ENCODE measurements around the gene STOML2. TPM values are rescaled to one million over a fixed set of nuclear protein-coding genes. Genes with fewer than 3 reads are reported as not detected.

Gene STOML2
- total RNA-seq, 1 donor from 2014 or later = 83.1 TPM

DNA sequence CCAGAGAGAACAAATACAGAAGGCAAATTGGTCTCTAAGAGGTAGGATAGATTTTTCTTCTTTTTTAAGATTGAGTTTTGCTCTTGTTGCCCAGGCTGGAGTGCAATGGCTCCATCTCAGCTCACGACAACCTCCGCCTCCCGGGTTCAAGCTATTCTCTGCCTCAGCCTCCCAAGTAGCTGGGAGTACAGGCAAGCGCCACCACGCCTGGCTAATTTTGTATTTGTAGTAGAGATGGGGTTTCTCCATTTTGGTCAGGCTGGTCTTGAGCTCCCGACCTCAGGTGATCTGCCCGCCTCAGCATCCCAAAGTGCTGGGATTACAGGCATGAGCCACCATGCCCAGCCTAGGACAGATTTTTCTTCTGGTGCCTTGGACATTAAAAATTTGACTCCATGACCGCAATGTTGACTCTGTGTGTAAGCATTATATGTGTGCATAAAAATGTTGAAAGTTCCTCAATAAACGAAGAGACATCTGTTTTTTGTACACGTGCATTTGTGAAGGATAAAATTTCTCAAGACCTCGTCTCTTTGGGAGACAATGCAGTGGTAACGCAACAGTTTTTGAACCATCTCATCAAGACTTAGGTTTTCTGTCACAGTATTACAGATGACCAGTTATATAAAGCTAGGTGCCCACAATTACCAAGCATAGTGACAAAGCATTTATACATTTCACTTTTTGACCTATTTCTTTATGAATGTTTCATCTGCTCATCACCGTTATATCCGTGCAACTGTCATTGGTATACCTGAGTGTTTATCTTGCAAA is 47.9 kb downstream of the STOML2 start:
- Histone ChIP-seq H3K36me3 (ENCODE audit: insufficient read depth, low read length) (peaks cover 71% of the 10 kb centered on the region), H3K4me1 (ENCODE audit: insufficient read depth, low read length) (no peaks in the 10 kb centered on the region), H3K4me2 (ENCODE audit: low read length) (no peak overlapping the region), H3K79me2 (ENCODE audit: insufficient read depth, low read length) (peaks cover 27% of the 10 kb centered on the region), H4K20me1 (ENCODE audit: insufficient read depth, low read length) (peaks cover 86% of the 10 kb centered on the region), H3K9me3 (ENCODE audit: insufficient read depth, low read depth, low read length) (no peaks in the 10 kb centered on the region), H3K9ac (ENCODE audit: low read length) (no peak overlapping the region), H3K4me3 (ENCODE audit: insufficient read depth, low read depth, low read length) (no peak overlapping the region), H3K27ac (ENCODE audit: low read depth, low read length) (no peak overlapping the region), H2AFZ (ENCODE audit: low read depth, low read length) (no peak overlapping the region), H3K27me3 (ENCODE audit: insufficient read depth, low read length) (no peaks in the 10 kb centered on the region)
- Mint-ChIP-seq H3K36me3 (ENCODE audit: low read depth, unreplicated experiment) (peaks cover 49% of the 10 kb centered on the region), H3K9me3 (ENCODE audit: unreplicated experiment) (no peaks in the 10 kb centered on the region), H3K4me3 (ENCODE audit: unreplicated experiment) (no peak overlapping the region), H3K4me1 (ENCODE audit: low read depth, unreplicated experiment) (no peaks in the 10 kb centered on the region), H3K27ac (ENCODE audit: unreplicated experiment) (no peak overlapping the region), H3K27me3 (ENCODE audit: low read depth, unreplicated experiment) (no peaks in the 10 kb centered on the region)
- TF ChIP-seq, protein P1, sequence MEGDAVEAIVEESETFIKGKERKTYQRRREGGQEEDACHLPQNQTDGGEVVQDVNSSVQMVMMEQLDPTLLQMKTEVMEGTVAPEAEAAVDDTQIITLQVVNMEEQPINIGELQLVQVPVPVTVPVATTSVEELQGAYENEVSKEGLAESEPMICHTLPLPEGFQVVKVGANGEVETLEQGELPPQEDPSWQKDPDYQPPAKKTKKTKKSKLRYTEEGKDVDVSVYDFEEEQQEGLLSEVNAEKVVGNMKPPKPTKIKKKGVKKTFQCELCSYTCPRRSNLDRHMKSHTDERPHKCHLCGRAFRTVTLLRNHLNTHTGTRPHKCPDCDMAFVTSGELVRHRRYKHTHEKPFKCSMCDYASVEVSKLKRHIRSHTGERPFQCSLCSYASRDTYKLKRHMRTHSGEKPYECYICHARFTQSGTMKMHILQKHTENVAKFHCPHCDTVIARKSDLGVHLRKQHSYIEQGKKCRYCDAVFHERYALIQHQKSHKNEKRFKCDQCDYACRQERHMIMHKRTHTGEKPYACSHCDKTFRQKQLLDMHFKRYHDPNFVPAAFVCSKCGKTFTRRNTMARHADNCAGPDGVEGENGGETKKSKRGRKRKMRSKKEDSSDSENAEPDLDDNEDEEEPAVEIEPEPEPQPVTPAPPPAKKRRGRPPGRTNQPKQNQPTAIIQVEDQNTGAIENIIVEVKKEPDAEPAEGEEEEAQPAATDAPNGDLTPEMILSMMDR (IDR thresholded peaks at IDR 0.05; ENCODE audit: insufficient read depth, low read depth, low read length) = no peak
- no peak for TF ChIP-seq EZH2 (IDR thresholded peaks at IDR 0.05; ENCODE audit: insufficient read depth, low read length)
- no peak for DNase-seq (ENCODE audit: low read depth)
- no peak for FAIRE-seq

DNA sequence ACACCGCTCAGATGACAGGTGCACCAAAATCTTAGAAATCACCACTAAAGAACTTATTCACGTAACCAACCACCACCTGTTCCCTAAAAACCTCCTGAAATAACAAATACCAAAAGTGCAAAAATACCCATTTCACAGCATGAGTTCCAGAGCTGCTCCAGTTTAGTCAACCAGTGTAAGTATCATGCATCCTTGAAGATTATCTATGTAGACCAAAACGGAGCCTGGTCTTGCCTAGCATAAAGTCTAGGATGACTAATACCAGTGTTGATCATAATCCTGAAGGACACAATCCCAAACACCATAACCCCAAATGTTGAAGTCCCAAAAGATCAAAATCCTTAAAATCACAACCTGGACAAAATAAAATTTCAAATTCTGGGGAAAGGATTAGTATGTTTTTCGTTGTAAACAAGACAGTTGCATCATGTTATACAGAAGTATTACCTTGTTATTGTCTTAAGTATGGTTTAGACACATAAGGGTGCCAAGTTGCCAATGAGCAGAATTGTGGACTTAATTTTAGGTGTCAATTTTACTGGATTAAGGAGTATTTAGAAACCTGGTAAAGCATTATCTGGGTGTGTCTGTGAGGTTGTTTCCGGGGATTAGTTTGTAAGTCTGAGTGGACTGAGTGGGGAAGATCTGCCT is 48.6 kb downstream of the STOML2 start:
- Histone ChIP-seq H3K27me3 (ENCODE audit: insufficient read depth, low read length) (no peaks in the 10 kb centered on the region), H2AFZ (ENCODE audit: low read depth, low read length) (no peak overlapping the region), H3K79me2 (ENCODE audit: insufficient read depth, low read length) (peaks cover 23% of the 10 kb centered on the region), H3K4me1 (ENCODE audit: insufficient read depth, low read length) (no peaks in the 10 kb centered on the region), H3K27ac (ENCODE audit: low read depth, low read length) (no peak overlapping the region), H3K4me2 (ENCODE audit: low read length) (no peak overlapping the region), H3K9ac (ENCODE audit: low read length) (no peak overlapping the region), H3K4me3 (ENCODE audit: insufficient read depth, low read depth, low read length) (no peak overlapping the region), H4K20me1 (ENCODE audit: insufficient read depth, low read length) (peaks cover 78% of the 10 kb centered on the region), H3K9me3 (ENCODE audit: insufficient read depth, low read depth, low read length) (no peaks in the 10 kb centered on the region), H3K36me3 (ENCODE audit: insufficient read depth, low read length) (peaks cover 63% of the 10 kb centered on the region)
- H3K9me3 Mint-ChIP-seq (ENCODE audit: unreplicated experiment) = no peaks in the 10 kb centered on the region
- no peaks in the 10 kb centered on the region for H3K4me1 Mint-ChIP-seq (ENCODE audit: low read depth, unreplicated experiment)
- H3K36me3 Mint-ChIP-seq (ENCODE audit: low read depth, unreplicated experiment) = peaks cover 44% of the 10 kb centered on the region
- FAIRE-seq (no peak), DNase-seq (ENCODE audit: low read depth) (no peak)
- no peaks in the 10 kb centered on the region for H3K27me3 Mint-ChIP-seq (ENCODE audit: low read depth, unreplicated experiment)
- no peak overlapping the region for H3K27ac Mint-ChIP-seq (ENCODE audit: unreplicated experiment)
- TF ChIP-seq, protein P1 (IDR thresholded peaks at IDR 0.05; ENCODE audit: insufficient read depth, low read depth, low read length) = no peak
- TF ChIP-seq EZH2 (IDR thresholded peaks at IDR 0.05; ENCODE audit: insufficient read depth, low read length) = no peak
- H3K4me3 Mint-ChIP-seq (ENCODE audit: unreplicated experiment) = no peak overlapping the region
